Measurements from ENCODE around the gene MTUS2.

- TF ChIP-seq CTCF (IDR thresholded peaks at IDR 0.05 in 4 of 5, conservative IDR thresholded peaks at IDR 0.05 in 1 of 5) (no peak), POLR2A (IDR thresholded peaks at IDR 0.05) (no peak)
Observed at GRCh38 chr13:29530901-29531300, 710.8 kb downstream of the MTUS2 start.

Data from gastrocnemius medialis (tissue), 4 donors.